PC-9 (cell line): Measurements from ENCODE around the gene RUNDC3A. TPM values are rescaled to one million over a fixed set of nuclear protein-coding genes. Genes with fewer than 3 reads are reported as not detected.

Experiments used
- BruUV-seq: library from RNA; stranded (reverse); fragments of 400-500 nt; replicated peaks from 2 replicates; lab custom pipeline; 2021; lab: Mats Ljungman, UMichigan
- CTCF ChIA-PET: fragments of 300-600 bp; sonication (Branson Sonifier 250); formaldehyde crosslinking; loops from one replicate; lab custom pipeline; 2022; ENCODE audit warnings: antibody characterized with exemption; lab: Charles Lee
- POLR2A ChIA-PET: fragments of 300-600 bp; sonication (Branson Sonifier 250); formaldehyde crosslinking; loops from one replicate; lab custom pipeline; 2022; ENCODE audit warnings: antibody characterized with exemption; ENCODE audit not compliant: unreplicated experiment; lab: Charles Lee
- DNase-seq, 2 experiments: peaks; one replicate each; pipeline versions ENCODE4 v3.0.0 to v3.0.0-alpha.2; 2015 to 2022; ENCODE audit warnings: mixed read lengths in 1 of 2
- H2AFZ ChIP-seq: fragments of 200-600 bp; sonication (generic); 2 replicates; pipeline ENCODE4 v1.8.1; 2017; ENCODE audit warnings: antibody characterized with exemption
- H3F3A ChIP-seq: fragments of 200-600 bp; sonication (generic); 2 replicates; pipeline ENCODE4 v1.8.1; 2017; ENCODE audit warnings: antibody characterized with exemption, mild to moderate bottlenecking, low read depth; ENCODE audit not compliant: insufficient read depth
- H3K27ac ChIP-seq: fragments of 200-600 bp; sonication (generic); 2 replicates; pipeline ENCODE4 v1.6.1; 2016; ENCODE audit warnings: mixed run types
- H3K27me3 ChIP-seq: fragments of 200-600 bp; sonication (generic); 2 replicates; pipeline ENCODE4 v1.6.1; 2016; ENCODE audit warnings: low read depth, mixed run types; ENCODE audit not compliant: insufficient read depth
- H3K36me3 ChIP-seq: fragments of 200-600 bp; sonication (generic); 2 replicates; pipeline ENCODE4 v1.6.1; 2016; ENCODE audit warnings: low read depth, mixed run types
- H3K4me1 ChIP-seq: fragments of 200-600 bp; sonication (generic); replicated peaks from 2 replicates; pipeline ENCODE4 v1.6.1; 2016; ENCODE audit warnings: mixed run types; ENCODE audit not compliant: insufficient read depth
- H3K4me2 ChIP-seq: fragments of 200-600 bp; sonication (generic); 2 replicates; pipeline ENCODE4 v1.6.1; 2017; ENCODE audit warnings: mixed run types
- H3K4me3 ChIP-seq: fragments of 200-600 bp; sonication (generic); 2 replicates; pipeline ENCODE4 v1.6.1; 2016; ENCODE audit warnings: mixed run types
- H3K79me2 ChIP-seq: fragments of 200-600 bp; sonication (generic); 2 replicates; pipeline ENCODE4 v1.6.1; 2017; ENCODE audit warnings: low read depth, mixed run types
- H3K9me2 ChIP-seq: fragments of 200-600 bp; sonication (generic); 2 replicates; pipeline ENCODE4 v1.8.1; 2017; ENCODE audit warnings: mild to moderate bottlenecking; ENCODE audit not compliant: insufficient read depth
- H3K9me3 ChIP-seq: fragments of 200-600 bp; sonication (generic); 2 replicates; pipeline ENCODE4 v1.8.1; 2016; ENCODE audit warnings: low read depth; ENCODE audit not compliant: insufficient read depth
- H4K20me1 ChIP-seq: fragments of 200-600 bp; sonication (generic); 2 replicates; pipeline ENCODE4 v1.8.1; 2017; ENCODE audit not compliant: insufficient read depth
- EZH2 ChIP-seq: fragments of 200-600 bp; sonication (generic); IDR thresholded peaks from 2 replicates; pipeline ENCODE4 v1.8.0; 2017; ENCODE audit warnings: antibody characterized with exemption, low read depth
- intact Hi-C: fragments of 100-400 bp; cut with micrococcal nuclease; formaldehyde crosslinking; loops from one replicate; pipeline ENCODE4 v1.10.0; 2022; ENCODE audit not compliant: unreplicated experiment
- total RNA-seq: library from RNA; stranded (reverse); gene quantifications from 2 replicates; pipeline ENCODE4 v1.2.3, GENCODE V29; 2021
- TF ChIP-seq, protein P1 (sequence below): fragments of 200-600 bp; sonication (generic); conservative IDR thresholded peaks from 2 replicates; pipeline ENCODE4 v1.6.1; 2017; ENCODE audit warnings: mixed run types, antibody characterized with exemption, mild to moderate bottlenecking, moderate library complexity

Gene RUNDC3A
- total RNA-seq, 1 experiment from 2014 or later, result not detected

DNA sequence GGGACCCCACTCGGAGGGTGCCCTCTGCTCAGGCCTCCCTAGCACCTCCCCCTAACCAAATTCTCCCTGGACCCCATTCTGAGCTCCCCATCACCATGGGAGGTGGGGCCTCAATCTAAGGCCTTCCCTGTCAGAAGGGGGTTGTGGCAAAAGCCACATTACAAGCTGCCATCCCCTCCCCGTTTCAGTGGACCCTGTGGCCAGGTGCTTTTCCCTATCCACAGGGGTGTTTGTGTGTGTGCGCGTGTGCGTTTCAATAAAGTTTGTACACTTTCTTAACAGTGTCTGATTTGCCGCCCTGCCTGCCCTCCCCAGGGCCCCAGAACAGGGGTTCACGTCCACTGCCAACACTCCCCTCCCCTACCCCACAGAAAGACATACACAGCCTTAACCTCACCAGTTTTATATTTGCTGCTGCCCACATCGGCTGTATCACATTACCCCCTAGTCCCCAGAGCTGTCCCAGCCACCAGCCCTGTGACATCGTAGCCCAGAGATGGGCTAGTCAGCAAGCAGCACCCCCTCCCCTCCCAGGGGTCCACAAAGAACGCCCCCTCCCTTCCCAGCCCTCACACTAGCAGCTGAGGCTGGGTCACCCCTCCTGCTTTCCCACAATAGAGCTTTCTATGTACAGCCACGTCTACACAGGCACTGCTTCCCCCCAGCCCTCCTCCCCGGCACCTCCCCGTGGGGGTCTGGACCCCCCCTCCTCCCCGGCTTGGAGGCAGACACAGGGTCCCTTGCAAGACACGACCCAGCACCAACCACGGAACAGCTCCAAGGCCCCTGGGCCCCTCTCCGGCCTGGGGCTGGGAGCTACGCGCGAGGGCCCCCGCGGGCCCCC is 44.6 kb downstream of the RUNDC3A start:
- 0 out of 2 replicates have a peak, but pooled peaks cover 3% of the 10 kb centered on the region for H4K20me1 ChIP-seq
- H3K4me3 ChIP-seq, result no peak overlapping the region
- H3K27ac ChIP-seq, result no peak overlapping the region
- no peak overlapping the region for H3K4me2 ChIP-seq
- POLR2A ChIA-PET, result no interaction called here
- no peaks in the 10 kb centered on the region for H3K36me3 ChIP-seq
- no peaks in the 10 kb centered on the region for H3K27me3 ChIP-seq
- H2AFZ ChIP-seq, result no peak overlapping the region
- H3K79me2 ChIP-seq, result no peaks in the 10 kb centered on the region
- intact Hi-C loops, result no loop called here
- DNase-seq, result no peak
- CTCF ChIA-PET, result interaction anchor here (0.6 kb wide), 1 partner anchor 124 kb away, joined by 19 read pairs; no protein-coding TSS in a partner anchor
- no TSS peak for BruUV-seq
- TF ChIP-seq EZH2, result no peak
- TF ChIP-seq, protein P1, sequence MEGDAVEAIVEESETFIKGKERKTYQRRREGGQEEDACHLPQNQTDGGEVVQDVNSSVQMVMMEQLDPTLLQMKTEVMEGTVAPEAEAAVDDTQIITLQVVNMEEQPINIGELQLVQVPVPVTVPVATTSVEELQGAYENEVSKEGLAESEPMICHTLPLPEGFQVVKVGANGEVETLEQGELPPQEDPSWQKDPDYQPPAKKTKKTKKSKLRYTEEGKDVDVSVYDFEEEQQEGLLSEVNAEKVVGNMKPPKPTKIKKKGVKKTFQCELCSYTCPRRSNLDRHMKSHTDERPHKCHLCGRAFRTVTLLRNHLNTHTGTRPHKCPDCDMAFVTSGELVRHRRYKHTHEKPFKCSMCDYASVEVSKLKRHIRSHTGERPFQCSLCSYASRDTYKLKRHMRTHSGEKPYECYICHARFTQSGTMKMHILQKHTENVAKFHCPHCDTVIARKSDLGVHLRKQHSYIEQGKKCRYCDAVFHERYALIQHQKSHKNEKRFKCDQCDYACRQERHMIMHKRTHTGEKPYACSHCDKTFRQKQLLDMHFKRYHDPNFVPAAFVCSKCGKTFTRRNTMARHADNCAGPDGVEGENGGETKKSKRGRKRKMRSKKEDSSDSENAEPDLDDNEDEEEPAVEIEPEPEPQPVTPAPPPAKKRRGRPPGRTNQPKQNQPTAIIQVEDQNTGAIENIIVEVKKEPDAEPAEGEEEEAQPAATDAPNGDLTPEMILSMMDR, result no peak
- no peaks in the 10 kb centered on the region for H3F3A ChIP-seq
- H3K4me1 ChIP-seq, result no peaks in the 10 kb centered on the region
- no peaks in the 10 kb centered on the region for H3K9me3 ChIP-seq
- H3K9me2 ChIP-seq, result no peaks in the 10 kb centered on the region

DNA sequence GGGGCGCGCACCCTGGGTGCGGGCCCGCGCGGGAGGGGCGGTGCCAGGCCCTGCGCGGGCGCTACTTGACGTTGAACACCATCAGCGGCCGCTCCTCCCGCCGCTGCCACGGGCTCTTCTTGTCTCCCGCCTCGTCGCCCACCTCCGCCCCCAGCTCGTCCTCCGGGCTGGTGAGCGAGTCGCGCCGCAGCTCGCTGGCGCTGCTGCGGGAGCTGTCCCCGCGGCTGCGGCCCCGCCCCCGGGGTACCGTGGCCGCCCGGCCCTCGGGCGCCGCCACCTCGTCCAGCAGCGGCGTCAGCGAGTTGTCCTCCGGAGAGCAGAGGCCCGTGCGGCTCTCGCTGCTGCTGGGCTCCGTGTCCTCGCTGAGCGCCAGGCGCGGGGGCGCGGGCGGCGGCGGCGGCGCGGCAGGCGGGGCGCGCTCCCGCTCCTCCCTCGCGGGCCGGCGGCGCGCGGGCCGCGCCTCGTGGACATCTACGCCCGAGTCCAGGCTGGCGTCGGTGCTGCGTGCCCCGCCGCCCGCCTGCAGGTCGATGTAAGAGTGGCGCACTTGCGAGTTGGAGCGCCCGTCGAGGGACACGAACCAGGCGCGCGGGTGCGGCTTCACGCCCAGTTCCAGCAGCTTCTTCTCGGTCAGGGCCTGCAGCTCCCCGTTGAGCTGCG is 45.4 kb downstream of the RUNDC3A start:
- no peak for DNase-seq
- BruUV-seq, result no TSS peak
- no peaks in the 10 kb centered on the region for H3F3A ChIP-seq
- H3K4me2 ChIP-seq, result no peak overlapping the region
- H3K36me3 ChIP-seq, result no peaks in the 10 kb centered on the region
- H3K9me2 ChIP-seq, result no peaks in the 10 kb centered on the region
- H3K27me3 ChIP-seq, result no peaks in the 10 kb centered on the region
- H2AFZ ChIP-seq, result no peak overlapping the region
- ChIA-PET CTCF (interaction anchor here (0.6 kb wide), 1 partner anchor 125 kb away, joined by 19 read pairs; no protein-coding TSS in a partner anchor), POLR2A (no interaction called here)
- H3K4me1 ChIP-seq, result no peaks in the 10 kb centered on the region
- intact Hi-C loops, result no loop called here
- TF ChIP-seq, protein P1, result no peak
- TF ChIP-seq EZH2, result no peak
- H3K79me2 ChIP-seq, result no peaks in the 10 kb centered on the region
- H3K9me3 ChIP-seq, result no peaks in the 10 kb centered on the region
- 0 out of 2 replicates have a peak, but pooled peaks cover 3% of the 10 kb centered on the region for H4K20me1 ChIP-seq
- no peak overlapping the region for H3K27ac ChIP-seq
- no peak overlapping the region for H3K4me3 ChIP-seq

DNA sequence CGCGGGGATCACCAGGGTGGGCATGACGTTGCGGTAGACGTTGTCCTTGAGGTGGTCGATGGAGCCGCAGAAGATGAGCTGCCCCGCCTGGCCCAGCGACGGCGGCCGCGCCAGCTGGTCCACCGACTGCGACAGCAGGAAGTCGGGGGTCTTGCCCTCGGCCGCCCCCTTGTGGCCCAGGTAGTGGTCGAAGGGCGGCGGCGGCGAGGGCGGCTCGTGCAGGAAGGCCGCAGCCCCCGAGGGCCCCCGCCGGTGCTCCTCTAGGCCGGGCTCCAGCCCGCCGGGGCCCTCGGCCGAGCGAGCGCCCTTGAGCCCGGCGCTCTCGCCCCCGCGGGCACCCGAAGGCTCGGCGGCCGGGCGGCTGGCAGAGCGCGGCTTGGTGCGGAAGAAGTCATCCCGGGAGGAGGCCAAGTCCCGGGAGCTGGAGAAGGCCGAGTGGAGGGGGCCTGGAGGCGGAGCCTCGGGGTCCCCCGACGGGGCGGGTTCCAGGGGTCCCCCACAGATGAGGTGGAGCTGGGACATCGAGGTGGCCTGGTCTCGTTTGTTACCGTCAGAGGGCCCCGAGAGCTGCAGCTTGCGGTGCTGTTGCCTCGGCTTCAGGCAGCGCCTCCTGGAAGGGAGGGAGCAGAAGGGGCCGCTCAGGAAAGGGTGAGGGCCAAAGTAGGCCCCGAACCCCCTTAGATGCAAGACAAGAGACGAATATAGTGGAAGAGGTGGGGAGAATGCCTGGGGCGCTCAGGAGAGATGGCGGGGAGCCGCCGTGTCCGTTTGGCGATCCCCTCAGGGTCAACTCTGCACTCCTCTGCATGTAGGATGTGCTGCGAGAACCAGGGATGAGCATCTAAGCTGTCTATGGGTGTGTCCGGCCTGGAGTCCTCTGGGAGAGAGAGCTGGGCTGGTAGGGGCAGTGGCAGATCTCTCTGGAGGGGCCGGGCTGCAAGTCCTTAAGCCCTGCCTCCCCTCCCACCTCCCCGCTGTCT is 46.5 kb downstream of the RUNDC3A start:
- intact Hi-C loops, result no loop called here
- CTCF ChIA-PET, result no interaction called here

More for the DNA sequence above, 46.5 kb downstream of the RUNDC3A start:
- H3K4me3 ChIP-seq, result no peak overlapping the region
- no peak overlapping the region for H2AFZ ChIP-seq
- no peaks in the 10 kb centered on the region for H3K36me3 ChIP-seq
- no peaks in the 10 kb centered on the region for H3F3A ChIP-seq
- TF ChIP-seq, protein P1, result no peak
- no peak for TF ChIP-seq EZH2
- DNase-seq, result no peak
- POLR2A ChIA-PET, result no interaction called here
- no peaks in the 10 kb centered on the region for H3K9me3 ChIP-seq
- BruUV-seq, result no TSS peak
- H3K27me3 ChIP-seq, result no peaks in the 10 kb centered on the region
- no peaks in the 10 kb centered on the region for H3K79me2 ChIP-seq
- no peaks in the 10 kb centered on the region for H3K4me1 ChIP-seq
- H3K9me2 ChIP-seq, result no peaks in the 10 kb centered on the region
- no peak overlapping the region for H3K4me2 ChIP-seq
- H4K20me1 ChIP-seq, result 0 out of 2 replicates have a peak, but pooled peaks cover 3% of the 10 kb centered on the region
- H3K27ac ChIP-seq, result no peak overlapping the region
